Measurements from ENCODE around the gene MOB3B.

DNA sequence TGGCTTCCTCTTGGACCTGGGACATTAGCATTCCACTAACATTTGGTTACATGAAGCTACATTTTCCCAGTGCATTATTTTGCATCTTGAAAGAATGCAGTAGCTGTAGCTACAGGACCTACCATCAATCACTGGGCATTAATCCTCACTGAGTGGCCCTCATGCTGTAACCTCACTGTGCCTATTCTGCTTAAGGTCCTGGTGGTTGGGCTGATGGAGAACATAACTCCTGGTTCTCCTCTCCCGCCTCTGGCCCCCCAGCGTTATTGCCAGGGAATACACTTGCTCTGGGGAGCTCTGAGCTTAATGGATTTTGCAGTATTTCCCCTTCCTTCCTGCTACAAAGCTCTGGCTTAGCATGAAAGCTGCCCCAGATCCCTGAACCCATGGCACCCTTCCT, 121.1 kb downstream of the MOB3B start:
- TF ChIP-seq TOX (CRISPR knock-in tag; IDR thresholded peaks at IDR 0.05; ENCODE audit: borderline replicate concordance) (no peak), ZFP30 (CRISPR knock-in tag; IDR thresholded peaks at IDR 0.05) (no peak), TCF4 (CRISPR knock-in tag; IDR thresholded peaks at IDR 0.05; ENCODE audit: borderline replicate concordance) (no peak)

Measured in SK-N-SH treated with all-trans-retinoic acid at 6 μM for 48 hours (cell line).